ENCODE results near the gene SLC5A10.
"Not testable (repeated sequence)": the region's sequence is repeated elsewhere in the genome, so short reads cannot be mapped to it uniquely, and the experiment has no call there.

Gene SLC5A10

DNA sequence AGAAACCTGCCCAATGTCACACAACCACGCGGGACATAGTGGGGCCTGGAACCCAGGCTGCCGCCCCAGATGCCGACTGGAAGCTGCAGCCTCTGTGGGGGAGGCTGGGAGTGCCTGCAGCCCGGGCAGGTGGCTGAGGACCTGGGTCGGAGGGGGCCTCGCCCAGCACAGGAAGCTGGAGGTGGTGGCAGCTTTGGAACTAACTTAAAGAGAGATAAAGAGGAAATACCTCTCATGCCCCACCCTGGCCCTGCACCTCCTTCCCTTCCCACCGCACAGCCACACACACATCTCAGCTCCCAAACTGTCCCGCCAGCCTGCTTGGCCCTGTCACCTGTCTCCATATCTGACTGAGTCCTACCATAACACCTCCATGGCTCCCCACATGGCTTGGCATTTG lies 88.4 kb downstream of the SLC5A10 start:
- DNase-seq (ENCODE audit: low spot score): not testable (repeated sequence)

DNA sequence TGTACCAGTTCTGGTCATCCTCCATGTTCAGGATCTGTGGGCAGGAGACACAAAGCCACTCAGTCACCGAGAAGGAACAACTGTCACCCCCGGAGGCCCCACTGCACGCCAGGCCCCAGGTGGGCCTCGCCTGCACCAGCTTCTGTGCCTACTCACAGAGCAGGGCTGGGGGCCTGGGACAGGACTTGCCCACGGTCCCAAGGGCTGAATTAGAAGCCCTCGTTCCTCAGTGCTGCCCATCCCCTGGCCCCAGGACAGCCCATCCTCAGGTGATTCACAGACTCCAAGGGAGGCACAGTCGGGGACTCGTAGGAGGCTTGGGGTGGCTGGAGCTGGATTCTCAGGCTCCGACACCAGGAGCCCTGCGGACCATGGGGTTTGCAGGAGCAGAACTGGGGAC lies 89.9 kb downstream of the SLC5A10 start:
- DNase-seq (ENCODE audit: low spot score): not testable (repeated sequence)

DNA sequence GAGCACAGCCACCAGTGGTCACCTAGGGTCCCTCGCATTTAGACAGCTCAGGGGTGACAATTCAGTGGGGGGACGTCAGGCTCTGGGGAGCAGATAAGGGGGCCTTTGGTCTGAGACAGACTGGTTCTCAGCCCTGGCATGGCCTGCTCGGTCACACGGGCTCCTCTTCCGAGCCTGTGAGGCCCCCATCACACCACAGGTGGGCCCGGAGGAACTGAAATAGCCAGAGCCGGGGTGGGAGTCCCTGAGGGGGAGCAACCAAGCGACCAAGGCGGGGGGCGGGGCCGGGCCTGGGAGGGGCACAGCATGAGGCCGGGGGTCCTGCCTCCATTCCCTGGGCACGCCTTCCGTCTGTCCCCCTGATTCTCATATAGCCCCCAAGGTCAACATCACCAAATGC lies 90.4 kb downstream of the SLC5A10 start:
- not testable (repeated sequence) for DNase-seq (ENCODE audit: low spot score)

DNA sequence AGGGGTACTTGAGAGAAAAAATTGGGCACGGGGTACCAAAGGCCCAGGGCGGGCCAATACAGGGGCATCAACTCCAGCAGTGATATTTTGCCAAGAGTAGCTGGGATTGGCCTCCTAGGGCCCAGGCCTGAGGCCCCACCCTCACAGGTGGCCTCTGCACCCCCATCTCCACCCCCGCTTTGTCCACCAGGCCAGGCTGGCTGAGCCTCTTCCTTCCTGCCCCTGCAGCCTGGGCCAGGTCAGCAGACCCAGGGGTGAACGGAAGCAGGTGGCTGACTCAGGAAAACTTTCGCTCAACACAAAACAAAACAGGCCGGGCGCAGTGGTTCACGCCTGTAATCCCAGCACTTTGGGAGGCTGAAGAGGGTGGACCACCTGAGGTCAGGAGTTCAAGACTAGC lies 91.1 kb downstream of the SLC5A10 start:
- DNase-seq (ENCODE audit: low spot score): not testable (repeated sequence)

DNA sequence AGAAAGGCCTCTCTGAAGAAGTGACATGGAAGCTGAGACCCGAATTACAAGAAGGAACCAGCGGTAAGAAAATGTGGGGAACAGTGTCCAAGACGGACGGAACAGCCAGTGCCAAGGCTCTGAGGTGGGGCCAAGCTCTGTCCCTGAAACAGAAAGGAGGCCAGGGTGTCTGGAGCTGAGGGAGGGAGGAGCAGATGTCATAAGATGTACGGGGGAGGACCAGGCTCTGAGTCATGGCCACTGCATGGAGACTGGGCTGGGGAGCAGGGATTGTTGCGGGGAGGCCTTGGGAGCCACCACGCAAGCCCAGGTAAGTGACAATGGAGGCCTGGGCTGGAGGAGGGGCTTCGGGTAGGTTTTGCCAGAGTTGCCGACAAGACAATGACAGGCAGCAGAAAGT lies 92.7 kb downstream of the SLC5A10 start:
- DNase-seq (ENCODE audit: low spot score): not testable (repeated sequence)

DNA sequence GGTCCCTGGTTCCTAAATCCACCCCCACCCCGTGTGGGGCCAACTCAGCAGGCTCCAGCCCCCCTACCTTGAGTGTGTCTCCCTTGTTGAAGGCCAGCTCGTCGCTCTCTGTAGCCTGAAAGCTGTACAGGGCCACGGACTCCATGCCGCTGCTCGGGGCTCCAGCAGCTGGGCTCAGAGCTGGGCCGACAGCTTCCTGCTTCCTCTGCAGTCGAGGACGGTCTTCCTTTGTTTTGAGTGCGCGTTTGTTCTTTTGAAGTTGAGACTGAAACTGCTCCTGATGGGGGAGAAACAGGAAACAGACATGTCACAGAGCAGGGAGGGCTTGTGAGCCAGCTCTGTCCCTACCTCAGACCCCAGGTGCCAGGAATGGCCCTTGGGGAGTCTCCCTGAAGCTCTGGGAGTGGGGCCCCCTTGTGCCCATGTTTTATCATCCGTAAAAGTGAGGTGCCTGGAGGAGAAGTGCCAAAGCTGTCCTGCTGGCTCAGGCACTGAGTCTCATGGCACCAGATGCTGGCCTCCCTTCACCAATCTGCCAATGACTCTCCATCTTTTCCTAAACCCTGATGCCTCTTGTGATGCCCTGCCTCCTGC lies 94.9 kb downstream of the SLC5A10 start, which contains the start of gene GRAP:
GRAP (minus strand) TSS at position 176 of the 594 bp plus-strand sequence; CDS start at position 145, 31 bp downstream.
- DNase-seq (ENCODE audit: low spot score): not testable (repeated sequence)

DNA sequence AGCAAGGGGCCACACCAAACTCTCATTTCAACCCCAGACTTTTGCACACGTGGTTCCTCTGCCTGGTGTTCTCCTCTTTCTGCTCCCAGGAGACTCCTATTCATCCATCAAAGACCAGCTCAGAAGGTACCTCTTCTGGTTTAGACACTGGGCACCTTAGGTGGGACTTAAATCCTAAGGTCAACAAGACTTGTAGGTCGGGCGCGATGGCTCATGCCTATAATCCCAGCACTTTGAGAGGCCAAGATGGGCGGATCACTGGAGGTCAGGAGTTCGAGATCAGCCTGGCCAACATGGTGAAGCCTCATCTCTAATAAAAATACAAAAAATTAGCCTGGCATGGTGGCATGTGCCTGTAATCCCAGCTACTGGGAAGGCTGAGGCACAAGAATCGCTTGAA lies 95.5 kb downstream of the SLC5A10 start:
- DNase-seq (ENCODE audit: low spot score): not testable (repeated sequence)

DNA sequence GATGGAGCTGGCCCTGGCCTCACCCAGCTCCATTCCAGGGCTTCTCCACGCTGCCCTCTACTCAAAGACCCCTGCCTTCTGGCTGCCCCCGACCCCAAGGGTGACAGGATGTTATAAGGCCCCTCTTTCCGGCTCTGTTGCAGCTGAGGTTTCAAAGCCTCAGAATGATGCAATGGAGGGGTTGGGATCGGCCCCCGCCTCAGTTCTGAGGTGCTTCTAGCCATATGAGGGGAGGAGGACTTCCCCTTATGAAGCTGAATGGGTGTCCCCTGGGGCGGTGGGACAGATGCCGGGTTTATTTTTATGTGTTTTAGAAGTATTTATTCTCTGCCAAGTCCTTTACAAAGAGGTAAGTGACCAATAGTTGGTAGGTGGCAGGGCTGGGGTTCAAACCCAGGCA lies 96.9 kb downstream of the SLC5A10 start:
- DNase-seq (ENCODE audit: low spot score): not testable (repeated sequence)

DNA sequence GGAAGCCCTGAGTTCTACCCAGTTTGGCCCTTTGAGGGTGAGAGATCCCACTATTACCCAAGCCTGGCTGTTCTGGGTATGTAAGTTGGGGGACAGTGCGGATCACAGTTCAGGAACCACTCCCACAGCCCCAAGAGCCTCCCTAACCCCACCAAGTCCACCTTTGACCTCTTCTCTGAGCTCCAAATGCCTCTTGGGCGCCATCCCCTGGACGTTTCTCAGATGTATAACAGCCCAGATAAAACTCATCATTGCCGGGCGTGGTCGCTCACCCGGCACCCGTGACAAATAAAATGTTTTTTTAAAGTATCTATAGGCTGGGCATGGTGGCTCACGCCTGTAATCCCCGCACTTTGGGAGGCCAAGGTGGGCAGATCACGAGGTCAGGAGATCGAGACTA lies 103.5 kb downstream of the SLC5A10 start:
- not testable (repeated sequence) for DNase-seq (ENCODE audit: low spot score)

DNA sequence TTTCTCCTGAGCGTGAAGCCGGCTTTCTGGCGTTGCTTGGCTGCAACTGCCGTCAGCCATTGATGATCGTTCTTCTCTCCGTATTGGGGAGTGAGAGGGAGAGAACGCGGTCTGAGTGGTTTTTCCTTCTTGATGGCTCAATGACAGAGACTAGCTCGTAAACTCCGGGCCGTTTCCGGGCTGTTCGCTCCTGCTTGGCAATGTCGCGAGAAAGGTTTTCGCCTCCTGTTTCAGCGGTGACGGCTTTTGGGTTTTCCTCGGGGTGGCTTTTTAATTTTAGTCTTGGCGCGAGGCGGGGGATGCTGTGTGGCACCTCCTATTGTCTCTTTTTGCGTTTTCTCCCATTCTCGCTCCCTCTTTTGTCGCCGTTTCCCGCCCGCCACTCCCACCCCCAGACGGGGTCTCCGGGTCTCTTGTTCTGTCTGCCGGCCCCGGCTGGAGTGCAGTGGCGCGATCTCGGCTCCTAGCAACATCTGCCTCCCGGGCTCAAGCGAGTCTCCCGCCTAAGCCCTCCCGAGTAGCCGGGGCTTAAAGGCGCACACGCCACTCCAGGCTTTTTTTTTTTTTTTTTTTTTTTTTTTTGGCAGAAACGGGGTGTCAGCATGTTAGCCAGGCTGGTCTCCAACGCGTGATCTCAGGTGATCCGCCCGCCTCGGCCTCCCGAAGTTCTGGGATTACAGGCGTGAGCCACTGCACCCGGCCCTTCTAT lies 110.2 kb downstream of the SLC5A10 start:
- DNase-seq (ENCODE audit: low spot score): not testable (repeated sequence)

DNA sequence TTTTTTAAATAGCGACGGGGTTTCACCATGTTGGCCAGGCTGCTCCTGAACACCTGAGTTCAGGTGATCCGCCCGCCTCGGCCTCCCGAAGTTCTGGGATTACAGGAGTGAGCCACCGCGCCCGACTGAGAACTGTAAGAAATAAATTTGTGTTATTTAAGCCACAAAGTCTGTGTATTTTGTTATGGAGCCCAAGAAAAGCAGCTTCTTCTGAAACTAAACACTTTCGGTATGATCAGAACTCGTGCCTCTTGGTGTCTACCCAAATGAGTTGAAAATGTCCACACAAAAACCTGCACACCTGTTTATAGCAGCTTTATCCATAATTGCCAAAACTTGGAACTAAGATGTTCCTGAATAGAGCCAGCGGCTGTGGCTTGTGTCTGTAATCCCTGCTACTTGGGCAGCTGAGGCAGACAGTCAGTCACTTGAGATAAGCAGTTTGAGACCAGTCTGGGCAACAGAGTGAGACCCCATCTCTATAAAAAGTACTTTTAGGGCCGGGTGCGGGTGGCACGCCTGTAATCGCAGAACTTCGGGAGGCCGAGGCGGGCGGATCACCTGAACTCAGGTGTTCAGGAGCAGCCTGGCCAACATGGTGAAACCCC lies 110.9 kb downstream of the SLC5A10 start:
- DNase-seq (ENCODE audit: low spot score): not testable (repeated sequence)

DNA sequence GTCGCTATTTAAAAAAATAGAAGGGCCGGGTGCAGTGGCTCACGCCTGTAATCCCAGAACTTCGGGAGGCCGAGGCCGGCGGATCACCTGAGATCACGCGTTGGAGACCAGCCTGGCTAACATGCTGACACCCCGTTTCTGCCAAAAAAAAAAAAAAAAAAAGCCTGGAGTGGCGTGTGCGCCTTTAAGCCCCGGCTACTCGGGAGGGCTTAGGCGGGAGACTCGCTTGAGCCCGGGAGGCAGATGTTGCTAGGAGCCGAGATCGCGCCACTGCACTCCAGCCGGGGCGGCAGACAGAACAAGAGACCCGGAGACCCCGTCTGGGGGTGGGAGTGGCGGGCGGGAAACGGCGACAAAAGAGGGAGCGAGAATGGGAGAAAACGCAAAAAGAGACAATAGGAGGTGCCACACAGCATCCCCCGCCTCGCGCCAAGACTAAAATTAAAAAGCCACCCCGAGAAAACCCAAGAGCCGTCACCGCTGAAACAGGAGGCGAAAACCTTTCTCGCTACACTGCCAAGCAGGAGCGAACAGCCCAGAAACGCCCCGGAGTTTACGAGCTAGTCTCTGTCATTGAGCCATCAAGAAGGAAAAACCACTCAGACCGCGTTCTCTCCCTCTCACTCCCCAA lies 111.5 kb downstream of the SLC5A10 start:
- not testable (repeated sequence) for DNase-seq (ENCODE audit: low spot score)

DNA sequence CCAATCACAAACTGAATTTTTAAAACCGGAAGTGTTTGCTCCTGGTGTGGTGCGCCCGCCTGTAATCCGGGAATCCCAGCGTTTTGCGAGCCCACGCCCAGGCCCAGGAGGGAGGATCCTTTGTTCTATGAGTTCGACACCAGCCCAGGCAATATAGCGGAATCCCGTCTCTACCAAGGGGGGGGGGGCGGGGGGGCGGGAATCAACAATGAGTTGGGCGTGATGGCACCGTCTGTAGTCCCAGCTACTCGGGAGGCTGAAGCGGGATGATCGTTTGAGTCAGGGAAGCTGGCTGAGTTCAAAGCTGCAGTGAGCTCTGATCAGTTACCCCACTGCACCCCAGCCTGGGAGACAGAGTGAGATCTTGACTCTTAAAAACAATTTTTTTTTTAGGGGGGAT lies 112.4 kb downstream of the SLC5A10 start:
- not testable (repeated sequence) for DNase-seq (ENCODE audit: low spot score)

DNA sequence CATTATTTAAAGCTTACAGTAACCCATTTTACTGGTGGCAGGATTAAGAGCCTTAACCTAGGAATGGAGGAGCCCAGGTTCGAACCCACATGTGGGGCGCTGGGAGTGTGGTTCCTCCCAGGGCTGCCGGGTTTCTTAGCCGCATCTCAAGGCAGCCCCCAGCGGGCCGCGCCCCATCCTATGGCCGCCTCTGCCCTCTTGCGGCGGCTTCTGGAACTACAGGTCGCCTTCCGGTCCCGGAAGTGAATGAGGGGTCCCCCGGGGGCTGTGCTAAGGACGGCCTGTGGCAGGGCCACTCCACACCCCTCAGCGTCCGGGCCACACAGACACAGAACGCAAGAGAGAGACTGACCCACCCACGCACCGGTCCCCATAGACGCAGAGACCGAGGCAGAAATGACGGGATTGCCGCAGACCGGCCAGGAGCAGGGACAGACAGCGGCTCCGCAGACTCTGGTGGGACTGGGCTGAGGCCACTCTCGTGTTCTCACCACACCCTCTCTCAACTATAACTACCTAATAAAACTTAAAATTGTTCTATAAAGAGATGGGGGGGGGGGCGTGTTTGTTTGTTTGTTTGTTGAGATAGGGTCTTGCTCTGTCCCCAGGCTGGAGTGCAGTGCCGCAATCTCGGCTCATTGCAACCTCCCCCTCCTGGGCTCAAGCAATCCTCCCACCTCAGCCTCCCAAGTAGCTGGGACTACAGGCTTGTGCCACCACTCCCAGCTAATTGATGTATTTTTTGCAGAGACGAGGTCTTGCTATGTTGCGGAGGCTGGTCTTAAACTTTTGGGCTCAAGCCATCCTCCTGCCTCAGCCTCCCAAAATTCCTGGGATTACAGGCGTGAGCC lies 118.6 kb downstream of the SLC5A10 start:
- DNase-seq (ENCODE audit: low spot score): not testable (repeated sequence)
